ENCODE measurements around the gene MTRF1L. TPM values are rescaled to one million over a fixed set of nuclear protein-coding genes. Genes with fewer than 3 reads are reported as not detected.

The MTRF1L gene
- total RNA-seq, 4 donors from 2014 or later, result 18.0 to 30.9 (median 22.5) TPM

- ATAC-seq (ENCODE audit: low FRiP score), result no peak
- TF ChIP-seq CTCF (IDR thresholded peaks at IDR 0.05), result no peak
- no peak for DNase-seq (ENCODE audit: low spot score)
These were observed 59.1 kb downstream of the MTRF1L start for GRCh38 chr6:152943260-152943897.

- no peak for TF ChIP-seq CTCF (IDR thresholded peaks at IDR 0.05)
- DNase-seq (ENCODE audit: low spot score) (no peak), ATAC-seq (ENCODE audit: low FRiP score) (no peak)
These were observed 60.1 kb downstream of the MTRF1L start for GRCh38 chr6:152942319-152942869.

- no peak for TF ChIP-seq CTCF (IDR thresholded peaks at IDR 0.05)
- DNase-seq (ENCODE audit: low spot score) (no peak), ATAC-seq (ENCODE audit: low FRiP score) (no peak)
These were observed 60.8 kb downstream of the MTRF1L start for GRCh38 chr6:152941746-152942145.

Small RNA genes within 50 kb of the gene (small RNA-seq; reads per million reads assigned to genes)
- not detected for gene AL080276.1

Other genes starting within 250 kb of the MTRF1L start
- 1 to 10 TPM; 2.6 to 7.2 (median 4.8) TPM for gene FBXO5, start 19.7 kb downstream of the MTRF1L start, total RNA-seq
- 1 to 10 TPM in 3 of 4 donors, under 1 TPM in 1; 0.47 to 7.4 (median 3.0) TPM for gene RGS17, start 128.6 kb upstream of the MTRF1L start, total RNA-seq

Measured in omental fat pad (tissue), 4 donors.